Vagina (tissue), 2 donors: Measurements from ENCODE around the gene PTGER2.

Experiments used
- CTCF ChIP-seq, 3 experiments: fragments of 450-650 bp in 2 of 3; fragments of 200-600 bp in 1 of 3; sonication (generic) in 1 of 3; IDR thresholded peaks; one replicate each; pipeline ENCODE4 v1.5.1; 2017 to 2019; ENCODE audit warnings: antibody characterized with exemption in 3 of 3, mild to moderate bottlenecking in 2 of 3, moderate library complexity in 2 of 3
- POLR2A ChIP-seq, 2 donors: fragments of 450-650 bp; IDR thresholded peaks; one replicate each; pipeline ENCODE4 v1.6.1; 2017; ENCODE audit warnings: antibody characterized with exemption in 2 of 2, mild to moderate bottlenecking in 2 of 2, moderate library complexity in 2 of 2

DNA sequence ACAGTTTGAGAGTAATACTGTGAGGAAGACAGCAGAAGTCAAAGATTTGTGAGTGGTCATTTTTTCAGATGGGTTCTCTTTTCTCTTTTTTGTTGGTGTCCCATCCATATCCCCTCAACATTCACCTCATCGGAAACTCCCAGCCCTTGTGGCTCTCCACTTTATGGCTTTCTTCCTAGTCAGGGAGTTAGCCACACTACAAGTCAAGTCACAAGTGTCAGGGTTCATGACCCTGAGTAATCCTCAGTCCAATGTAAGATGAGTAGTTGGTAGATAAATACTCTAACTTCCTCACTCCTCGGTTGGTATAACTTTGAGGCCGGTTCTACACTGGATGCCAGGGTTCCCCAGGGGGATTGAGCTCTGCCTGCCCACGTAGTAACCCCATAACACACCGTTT is 41.4 kb downstream of the PTGER2 start:
- TF ChIP-seq CTCF (IDR thresholded peaks at IDR 0.05): no peak
- no peak for TF ChIP-seq POLR2A (IDR thresholded peaks at IDR 0.05)
